Posterior cingulate gyrus (tissue), 11 donors: ENCODE data around the gene SLC16A5.
"Not testable (repeated sequence)": the region's sequence is repeated elsewhere in the genome, so short reads cannot be mapped to it uniquely, and the experiment has no call there.

Experiments
- DNase-seq, 10 donors: peaks; one replicate each; pipeline versions ENCODE4 v3.0.0 to v3.0.0-alpha.2; 2020 to 2021; ENCODE audit warnings: mixed read lengths in 3 of 10
- intact Hi-C: fragments of 100-400 bp; cut with DNase I; formaldehyde crosslinking; loops from one replicate; pipeline ENCODE4 v1.15.1; 2023

The SLC16A5 gene

DNA sequence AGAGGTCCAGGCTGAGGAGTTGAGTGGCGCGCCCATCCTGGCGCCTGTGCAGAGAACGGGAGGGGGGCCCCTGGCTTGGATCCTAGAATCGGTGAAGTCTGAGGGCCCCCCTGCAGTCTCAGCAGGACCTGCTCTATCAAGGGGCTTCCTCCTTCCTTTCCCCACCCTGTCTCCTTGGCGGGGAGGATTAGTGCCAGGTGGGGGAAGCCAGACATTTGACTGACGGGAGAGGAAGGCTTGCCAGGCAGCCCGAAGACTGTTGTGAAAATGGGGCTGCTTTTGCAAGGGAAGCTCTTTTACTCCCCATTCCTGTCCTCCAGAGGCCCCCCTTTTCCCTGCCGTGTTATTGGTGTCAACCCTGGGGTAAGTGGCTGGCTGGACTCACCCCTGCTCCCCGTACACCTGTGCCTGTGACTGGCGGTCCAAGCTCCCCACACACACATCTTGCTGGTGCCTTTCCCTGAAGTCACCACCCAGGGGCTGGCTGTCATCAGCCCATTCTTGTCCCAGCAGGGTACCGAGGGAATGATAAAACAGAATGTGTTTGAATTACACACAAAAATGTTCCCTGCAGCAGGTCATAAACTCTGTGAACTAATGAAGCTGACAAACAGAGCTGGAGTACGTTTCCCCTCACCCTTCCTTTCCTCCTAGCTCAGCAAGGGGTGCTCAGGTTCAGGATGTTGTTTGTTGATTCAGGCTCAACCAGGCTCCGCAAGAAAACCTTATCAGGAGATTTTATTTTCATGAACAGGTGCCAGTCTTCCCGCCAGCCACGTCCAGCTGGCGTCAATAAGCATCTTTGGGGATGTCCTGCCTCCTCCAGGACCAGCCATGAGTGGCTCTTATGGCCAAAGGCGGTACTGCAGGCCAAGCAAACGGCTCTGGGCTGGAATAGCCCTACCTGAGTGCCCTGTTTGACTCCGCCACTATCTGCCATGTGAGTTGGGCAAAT, 17.6 kb downstream of the SLC16A5 start:
- intact Hi-C loops: loop anchor here (5.0 kb wide), 1 partner anchor 43 kb away; no protein-coding TSS in a partner anchor
- peak in 3 of 10 donors; percentile 33 to 83 (median 36) for DNase-seq

DNA sequence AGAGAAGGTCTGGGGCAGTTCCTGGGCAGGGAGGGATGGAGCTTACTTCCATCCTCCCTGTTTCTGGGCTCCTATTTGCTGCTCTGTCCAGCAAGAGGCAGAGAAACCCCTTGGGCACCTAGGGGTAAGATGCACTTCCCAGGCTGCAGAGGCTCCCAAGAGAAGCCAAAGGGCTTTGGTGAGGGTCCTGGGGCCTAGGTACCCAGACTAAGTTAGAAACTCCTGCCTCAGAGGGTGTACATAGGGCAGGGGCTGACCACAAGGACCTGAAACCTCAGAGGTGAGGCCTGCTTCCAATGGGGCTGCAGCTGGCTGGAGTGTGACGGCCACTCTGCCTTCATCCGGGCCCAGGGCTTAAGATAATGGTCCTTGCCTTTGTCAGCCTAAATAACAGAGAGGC, 20.4 kb downstream of the SLC16A5 start:
- DNase-seq: no peak
- intact Hi-C loops: loop anchor here (5.0 kb wide), 1 partner anchor 46 kb away; no protein-coding TSS in a partner anchor

DNA sequence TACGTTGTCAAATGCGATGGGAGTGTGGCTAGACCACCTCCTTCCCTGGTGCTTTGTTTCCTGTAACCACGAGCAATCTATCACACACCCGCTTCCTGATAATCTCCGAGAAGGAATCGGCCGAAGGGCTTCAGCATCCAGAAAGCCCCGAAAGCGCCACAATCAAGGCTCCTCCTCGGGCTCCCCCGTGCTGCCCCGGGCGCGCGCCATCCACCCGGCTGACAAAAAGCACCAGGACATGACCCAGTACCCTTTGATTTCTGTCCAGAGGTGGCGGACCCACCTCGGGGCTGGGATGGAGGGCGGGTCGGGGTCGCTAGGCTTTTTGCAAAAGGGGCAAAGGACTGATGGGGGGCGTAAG, 21.3 kb downstream of the SLC16A5 start:
- intact Hi-C loops: loop anchor here (5.0 kb wide), 1 partner anchor 47 kb away; no protein-coding TSS in a partner anchor
- DNase-seq: no peak

DNA sequence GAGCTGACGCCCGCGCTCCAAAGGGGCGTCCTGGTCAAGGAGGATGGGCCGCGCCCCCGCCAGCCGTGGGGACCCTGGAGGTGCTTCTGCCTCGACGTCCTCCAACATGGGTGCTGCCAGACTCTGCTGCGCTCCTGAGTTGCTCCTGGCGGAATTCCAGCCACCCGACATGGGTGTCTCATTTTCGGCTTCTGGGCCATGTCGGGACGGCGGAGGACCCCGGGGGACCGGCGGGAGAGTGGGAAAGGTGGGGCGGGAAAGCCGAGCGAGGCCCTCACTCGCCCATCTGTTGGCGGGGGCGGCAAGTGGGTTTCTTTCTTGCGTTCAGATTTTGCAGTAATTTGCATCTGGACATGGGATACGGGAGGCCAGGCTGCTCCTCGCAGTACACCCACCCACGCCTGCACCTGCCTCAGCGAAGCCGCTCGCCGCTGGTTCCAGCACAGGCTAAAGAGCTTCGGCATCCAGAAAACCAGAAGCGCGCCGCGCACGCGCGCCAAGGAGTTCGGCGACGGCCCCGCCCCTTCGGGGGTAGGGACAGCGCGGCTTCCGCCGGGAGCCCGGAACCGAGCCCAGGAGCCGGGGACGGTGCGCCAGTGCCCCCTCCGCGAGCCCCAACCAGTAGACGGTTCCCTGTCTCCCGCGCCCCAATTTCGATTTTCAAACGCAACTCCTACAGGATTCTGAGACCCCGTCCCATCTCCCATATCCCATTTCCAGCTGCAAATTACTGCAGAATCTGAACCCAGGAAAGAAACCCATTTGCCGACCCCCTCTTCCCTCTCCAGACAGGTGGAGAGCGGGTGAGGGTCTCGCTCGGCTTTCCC, 21.9 kb downstream of the SLC16A5 start, which contains the start of gene ARMC7:
ARMC7 (plus strand) TSS at position 563 of the 827 bp plus-strand sequence. CDS start 320 bp downstream, outside the sequence.
- peak; percentile 82 to 99 (median 88) for DNase-seq
- intact Hi-C loops: loop anchor here (5.0 kb wide), 2 partner anchors 47 to 63 kb away; no protein-coding TSS in a partner anchor

DNA sequence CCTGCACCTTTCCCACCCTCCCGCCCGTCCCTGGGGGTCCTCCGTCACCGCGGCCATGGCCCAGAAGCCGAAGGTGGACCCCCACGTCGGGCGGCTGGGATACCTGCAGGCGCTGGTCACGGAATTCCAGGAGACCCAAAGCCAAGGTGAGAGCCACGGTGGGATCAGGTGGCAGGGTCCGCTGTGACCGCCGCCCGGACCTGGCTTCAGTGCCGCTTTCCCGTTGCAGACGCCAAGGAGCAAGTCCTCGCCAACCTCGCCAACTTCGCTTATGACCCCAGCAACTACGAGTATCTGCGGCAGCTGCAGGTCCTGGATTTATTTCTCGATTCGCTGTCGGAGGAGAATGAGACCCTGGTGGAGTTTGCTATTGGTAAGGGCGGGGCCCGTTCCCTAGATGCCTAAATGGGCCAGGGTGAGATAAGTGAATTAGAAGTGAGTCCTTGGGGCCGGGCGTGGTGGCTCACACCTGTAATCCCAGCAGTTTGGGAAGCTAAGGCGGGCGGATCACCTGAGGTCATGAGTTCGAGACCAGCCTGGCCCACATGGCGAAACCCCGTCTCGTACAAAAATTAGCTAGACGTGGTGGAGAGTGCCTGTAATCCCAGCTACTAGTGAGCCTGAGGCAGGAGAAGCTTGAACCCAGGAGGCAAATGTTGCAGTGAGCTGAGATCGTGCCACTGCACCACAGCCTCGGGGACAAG, 22.6 kb downstream of the SLC16A5 start:
- intact Hi-C loops: loop anchor here (5.0 kb wide), 1 partner anchor 62 kb away; no protein-coding TSS in a partner anchor
- DNase-seq: peak in 2 of 10 donors; percentile 74 to 84

DNA sequence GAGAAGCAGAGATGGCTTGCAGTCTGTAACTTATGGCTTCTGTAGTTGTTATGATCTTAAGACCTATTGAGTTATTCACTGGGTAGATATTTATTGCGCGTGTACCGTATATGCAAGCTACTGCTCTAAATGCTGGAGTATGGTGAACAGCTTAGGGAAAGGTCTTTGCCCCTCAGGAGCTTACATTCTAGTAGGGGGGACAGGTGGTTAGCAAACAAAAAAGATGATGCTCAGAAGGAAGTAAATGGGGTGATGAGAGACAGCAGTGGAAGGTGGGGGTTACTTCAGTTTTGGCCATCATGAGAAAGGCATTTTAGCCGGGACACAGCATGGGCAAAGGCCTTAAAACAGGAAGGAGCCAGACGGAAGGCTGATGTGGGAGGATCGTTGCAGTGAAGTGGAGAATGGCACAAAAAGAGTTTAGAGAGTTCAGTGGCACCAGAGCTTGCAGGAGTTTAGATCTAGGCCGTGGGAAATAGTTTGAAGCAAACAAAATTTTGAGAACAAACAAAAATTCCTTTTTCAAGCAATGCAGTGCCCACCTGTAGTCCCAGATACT, 24.1 kb downstream of the SLC16A5 start:
- DNase-seq: no peak
- intact Hi-C loops: loop anchor here (5.0 kb wide), 1 partner anchor 60 kb away; no protein-coding TSS in a partner anchor

DNA sequence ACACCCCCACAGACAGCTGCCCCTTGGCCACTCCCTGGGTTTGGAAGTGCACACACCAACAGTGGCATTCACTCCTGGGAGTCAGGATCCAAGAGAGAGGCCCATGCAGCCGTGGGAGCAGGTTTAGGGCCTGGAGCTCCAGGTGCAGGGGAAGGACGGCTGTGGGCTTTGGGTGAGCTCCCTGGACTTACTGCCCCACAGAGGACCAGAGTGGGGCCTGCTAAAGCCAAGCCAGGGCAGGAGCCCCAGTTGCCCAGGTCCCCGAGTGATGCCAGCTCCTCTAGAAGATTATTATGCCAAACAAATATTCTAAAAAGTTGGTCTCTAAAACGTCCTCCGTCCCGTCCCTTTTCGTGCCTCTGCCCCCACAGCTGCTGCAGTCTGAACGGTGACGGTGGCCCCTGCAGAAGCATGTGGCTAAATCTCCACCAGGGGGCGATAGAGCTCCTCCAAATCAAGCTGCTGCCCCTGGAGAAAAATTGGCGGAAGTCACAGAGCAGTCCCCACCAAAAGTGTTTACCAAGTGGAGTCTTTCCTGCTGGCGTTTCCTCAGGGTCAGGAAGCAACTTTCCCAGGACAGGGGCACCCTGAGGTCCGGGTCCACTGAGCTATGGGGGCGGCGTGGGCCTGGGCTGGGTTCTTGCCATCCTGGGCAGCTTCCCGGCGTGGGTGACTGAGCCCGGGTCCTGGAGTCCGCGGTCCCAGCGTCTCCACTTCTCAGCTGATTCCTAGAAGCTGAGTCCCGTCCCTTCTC, 26.2 kb downstream of the SLC16A5 start:
- intact Hi-C loops: loop anchor here (2.0 to 5.0 kb wide), 3 partner anchors 17 to 87 kb away; partner anchors contain the start of gene NT5C

DNA sequence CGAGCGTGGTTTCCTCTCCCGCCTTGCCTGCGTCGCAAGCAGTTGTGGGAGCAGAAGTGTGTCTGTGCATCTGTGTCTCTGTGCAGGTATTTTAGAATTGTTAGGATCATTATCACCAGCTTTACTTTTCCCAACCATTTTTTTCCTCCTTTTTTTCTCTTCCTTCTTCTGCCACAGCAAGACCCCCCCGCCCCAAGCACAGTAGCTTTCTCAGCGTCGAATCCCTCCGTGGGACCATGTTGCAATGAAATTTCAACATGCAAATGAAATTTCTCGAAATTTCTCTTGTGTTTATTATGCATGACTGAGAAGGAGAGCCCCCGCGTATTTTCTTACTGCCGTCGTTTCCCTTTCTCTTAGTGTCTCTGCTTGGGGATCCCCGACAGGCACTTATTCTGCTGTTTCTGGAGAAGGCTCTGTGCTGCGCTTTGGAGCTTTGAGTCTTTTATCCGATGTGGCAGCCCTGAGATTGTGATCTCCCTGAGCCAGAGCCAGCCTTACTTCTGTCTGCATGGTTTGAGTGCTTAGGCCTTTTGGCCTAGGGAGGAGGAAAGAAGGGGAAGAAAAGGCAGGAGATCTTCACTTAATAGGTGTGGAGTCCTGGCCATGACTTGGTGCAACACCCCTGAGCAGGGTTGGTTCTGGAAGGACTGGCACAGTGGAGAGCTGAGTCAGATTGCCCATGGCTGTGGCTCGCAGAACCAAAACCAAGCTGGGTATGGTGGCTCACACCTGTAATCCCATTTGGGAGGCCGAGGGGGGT, 27.0 kb downstream of the SLC16A5 start:
- intact Hi-C loops: loop anchor here (2.0 to 5.0 kb wide), 3 partner anchors 16 to 86 kb away; partner anchors contain the start of gene NT5C
- DNase-seq: no peak

More for the DNA sequence above, 26.2 kb downstream of the SLC16A5 start:
- DNase-seq: peak; percentile 75 to 98 (median 90)

DNA sequence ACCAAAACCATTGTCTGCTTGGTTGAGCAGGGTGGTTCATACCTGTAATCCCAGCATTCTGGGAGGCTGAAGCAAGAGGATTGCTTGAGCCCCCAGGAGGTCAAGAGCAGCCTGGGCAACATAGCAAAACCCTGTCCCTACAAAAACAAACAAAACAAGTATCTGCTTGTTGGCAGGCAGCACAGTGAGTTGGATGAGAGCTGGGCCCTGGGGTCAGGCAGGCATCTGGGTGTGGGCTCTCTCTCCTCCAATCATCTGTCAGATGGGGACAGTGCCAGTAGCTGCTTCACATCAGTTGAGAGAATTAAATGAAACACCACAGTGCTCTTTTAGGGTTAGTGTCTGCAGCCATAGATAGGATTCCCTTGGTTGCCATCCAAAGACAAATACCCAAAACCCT, 27.8 kb downstream of the SLC16A5 start:
- DNase-seq: peak in 1 of 10 donors; percentile 24
- intact Hi-C loops: loop anchor here (2.0 kb wide), 2 partner anchors 15 to 85 kb away; partner anchors contain the start of gene NT5C

DNA sequence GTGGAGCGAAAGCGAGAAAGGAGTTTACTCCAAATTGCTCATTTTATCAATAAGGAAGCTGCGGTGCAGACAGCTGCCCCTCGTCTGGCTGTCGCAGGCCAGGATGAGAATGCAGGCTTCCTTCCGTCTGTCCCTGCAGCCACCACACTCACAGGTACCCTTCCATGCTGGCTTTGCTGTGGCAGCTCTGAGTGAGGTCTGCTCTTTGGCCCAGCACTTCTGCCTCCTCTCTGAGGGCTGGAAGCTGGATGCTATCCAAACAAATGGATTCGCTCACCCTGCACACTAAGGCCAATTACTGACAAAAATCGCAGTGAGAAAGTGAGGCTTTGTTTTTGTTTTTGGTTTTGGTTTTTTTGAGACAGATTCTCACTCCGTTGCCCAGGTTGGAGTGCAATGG, 29.0 kb downstream of the SLC16A5 start:
- intact Hi-C loops: no loop called here
- DNase-seq: peak in 1 of 10 donors; percentile 25

DNA sequence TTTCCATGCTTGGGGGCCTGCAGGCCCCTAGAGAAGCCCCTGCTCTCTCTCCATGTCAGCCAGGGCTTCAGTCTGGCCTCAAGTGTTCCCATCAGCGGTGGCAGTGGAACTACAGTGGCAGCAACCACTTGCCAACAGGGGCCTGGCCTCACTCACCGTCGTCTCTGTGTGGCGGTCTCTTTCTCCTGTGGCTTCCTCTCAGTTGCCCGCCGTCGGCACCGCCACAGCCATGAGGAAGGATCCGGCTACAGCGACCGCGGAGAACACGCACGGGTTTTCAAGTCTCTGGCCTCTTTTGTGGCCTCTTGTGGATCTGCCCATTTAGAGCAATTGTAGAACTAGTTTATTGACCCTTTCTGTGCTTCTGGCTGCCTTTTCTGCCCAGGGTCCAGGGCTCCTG, 30.6 kb downstream of the SLC16A5 start:
- DNase-seq: peak in 2 of 10 donors; percentile 20 to 35
- intact Hi-C loops: no loop called here

DNA sequence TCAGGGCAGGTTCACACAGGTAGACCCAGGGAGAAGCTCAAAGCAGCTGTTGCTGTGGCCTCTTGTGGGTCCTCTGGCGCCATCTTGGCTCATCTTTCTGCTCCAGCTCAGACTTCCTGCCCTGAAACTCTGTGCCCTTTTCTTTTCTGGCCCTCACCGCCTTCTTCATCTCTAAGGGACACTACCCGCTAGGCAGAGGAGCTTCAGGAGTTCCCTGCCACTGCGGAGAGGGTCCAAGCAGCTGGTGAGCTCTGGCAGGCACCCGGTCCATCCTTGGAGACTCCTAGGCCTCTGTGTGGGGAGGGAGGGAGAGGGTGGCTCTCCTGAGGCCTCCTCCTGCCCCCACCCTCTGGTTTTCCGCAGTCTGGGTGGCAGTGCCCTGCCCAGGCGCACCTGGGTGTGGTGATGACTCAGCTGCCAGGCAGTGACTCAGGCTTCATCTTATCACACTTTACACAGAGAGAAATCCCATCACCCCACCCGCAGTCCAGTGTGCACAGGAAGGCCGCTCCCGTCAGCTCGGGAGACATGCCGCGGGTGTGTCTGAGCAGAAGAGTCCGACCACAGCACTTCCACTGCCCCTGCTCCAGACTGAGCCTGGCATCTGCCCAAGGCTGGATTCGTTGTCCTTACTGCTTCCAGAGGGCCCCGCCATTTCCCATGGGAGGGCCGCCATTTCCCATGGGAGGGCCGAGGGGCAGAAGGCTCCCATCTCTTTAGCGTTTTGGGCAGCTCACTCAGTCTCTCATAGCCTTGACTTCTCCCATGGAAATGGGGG, 36.5 kb downstream of the SLC16A5 start:
- intact Hi-C loops: no loop called here
- peak in 6 of 10 donors; percentile 19 to 86 (median 58) for DNase-seq

DNA sequence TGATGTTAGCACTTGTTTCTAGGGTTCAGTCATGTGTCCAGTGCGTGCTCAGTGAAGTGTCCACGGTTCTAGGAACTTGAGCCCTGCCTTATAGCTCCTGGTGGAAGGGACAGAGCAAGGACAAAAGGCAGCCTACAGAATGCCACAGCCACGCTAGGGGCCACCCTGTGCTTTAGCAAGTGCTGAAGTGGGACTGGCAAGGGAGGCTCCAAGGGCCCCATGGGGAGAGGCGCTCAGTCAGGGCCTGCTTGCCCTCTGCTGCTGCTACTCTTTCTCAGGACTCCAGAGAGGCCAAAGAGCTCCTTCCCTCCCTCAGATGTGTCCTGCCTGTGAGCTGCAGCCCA, 37.0 kb downstream of the SLC16A5 start:
- intact Hi-C loops: no loop called here
- DNase-seq: peak in 2 of 10 donors; percentile 39 to 41

DNA sequence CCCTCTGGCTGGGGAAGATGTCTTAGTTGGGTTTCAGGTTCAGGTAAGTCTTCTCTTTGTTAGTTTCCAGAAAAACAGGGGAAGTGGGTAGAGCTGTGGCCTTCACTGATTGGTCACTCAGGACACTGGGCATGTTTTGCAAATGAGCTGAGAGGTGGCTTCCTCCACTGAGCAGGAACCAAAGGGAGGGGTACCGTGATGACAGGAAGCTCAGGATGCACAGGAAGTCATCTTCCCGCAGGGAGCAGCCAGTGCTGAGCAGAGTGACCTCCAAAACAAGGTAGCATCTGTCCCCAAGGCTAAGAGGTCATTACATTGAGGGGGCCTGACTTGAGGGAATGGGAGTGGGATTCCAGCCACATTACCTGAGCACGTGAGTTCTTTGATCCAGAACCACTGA, 38.2 kb downstream of the SLC16A5 start:
- DNase-seq: peak in 2 of 10 donors; percentile 23 to 28
- intact Hi-C loops: no loop called here

DNA sequence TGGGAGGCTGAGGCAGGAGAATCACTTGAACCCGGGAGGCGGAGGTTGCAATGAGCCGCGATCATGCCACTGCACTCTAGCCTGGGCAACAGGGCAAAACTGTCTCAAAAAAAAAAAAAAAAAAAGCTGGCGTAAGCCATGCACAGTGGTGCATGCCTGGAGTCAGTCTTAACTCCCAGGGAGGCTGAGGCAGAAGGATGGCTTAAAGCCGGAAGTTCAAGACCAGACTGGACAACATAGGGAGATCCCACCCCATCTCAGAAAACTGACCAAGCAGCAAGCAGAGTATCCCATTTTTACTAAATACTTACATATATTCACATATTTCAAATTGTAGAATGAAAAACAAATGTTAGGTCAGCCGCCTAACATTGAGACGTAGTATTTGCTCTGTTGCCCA, 39.2 kb downstream of the SLC16A5 start:
- intact Hi-C loops: no loop called here
- DNase-seq: peak in 1 of 10 donors; percentile 40

DNA sequence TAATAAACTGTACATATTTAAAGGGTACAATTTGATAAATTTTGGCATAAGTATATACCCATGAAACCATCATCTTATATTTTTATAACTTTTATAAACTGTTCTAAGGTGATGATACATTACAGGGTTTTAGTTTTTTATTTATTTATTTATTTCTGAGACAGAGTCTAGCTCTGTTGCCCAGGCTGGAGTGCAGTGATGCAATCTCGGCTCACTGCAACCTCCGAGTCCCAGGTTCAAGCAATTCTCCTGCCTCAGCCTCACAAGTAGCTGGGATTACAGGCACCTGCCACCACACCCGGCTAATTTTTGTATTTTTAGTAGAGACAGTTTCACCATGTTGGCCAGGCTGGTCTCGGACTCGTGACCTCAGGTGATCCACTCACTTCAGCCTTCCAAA, 40.2 kb downstream of the SLC16A5 start:
- intact Hi-C loops, DNase-seq: not testable (repeated sequence)
